GM21737 (cell line): ENCODE data around the gene SLC44A2.
A peak's percentile ranks its signal among the peaks of the same experiment; 100 is the strongest.
"Not testable (repeated sequence)": the region's sequence is repeated elsewhere in the genome, so short reads cannot be mapped to it uniquely, and the experiment has no call there.

Experiments used
- ATAC-seq: cut with Tn5 transposase; IDR thresholded peaks from one replicate; pipeline ENCODE4 v1.9.1; 2021; ENCODE audit warnings: mild to moderate bottlenecking, moderate library complexity; ENCODE audit not compliant: unreplicated experiment

SLC44A2 gene

DNA sequence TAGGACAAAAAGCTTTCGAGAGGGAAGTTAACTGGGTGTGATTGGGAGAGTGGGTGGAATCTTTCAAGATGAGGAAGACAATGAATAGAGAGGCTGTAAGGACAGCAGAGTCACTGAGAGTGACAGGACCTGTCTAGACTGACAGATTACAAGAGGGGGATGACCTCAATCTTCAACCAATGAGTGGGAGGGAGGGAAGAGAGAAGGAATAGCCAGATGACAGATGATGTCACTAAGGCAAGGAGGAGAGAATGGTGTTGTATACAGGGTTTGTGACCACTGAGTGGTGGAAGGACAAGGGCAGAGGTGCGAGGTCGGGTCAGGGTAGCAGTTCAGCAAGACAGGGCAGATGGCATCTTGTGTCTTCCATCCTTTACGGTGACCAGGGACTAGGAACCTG, 23.0 kb downstream of the SLC44A2 start:
- ATAC-seq: no peak

DNA sequence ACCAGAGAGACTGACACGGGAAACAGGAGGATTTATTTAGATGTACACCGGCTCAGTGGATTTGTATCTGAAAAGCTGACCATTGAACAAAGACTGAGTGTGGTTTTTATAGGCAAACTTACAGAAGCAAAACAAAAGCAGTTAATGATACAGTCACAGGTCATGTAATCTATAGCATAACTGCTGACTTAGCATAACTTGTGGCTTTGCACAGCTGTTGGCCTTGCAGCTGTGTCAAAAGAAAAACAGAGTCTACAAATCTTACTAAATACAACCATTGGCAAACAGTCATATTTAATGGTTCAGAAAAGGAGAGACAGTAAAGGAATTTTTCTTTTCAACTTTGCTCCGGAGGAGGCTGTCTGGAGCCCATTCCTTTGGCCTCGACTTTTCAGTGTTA, 26.5 kb downstream of the SLC44A2 start:
- no peak for ATAC-seq

DNA sequence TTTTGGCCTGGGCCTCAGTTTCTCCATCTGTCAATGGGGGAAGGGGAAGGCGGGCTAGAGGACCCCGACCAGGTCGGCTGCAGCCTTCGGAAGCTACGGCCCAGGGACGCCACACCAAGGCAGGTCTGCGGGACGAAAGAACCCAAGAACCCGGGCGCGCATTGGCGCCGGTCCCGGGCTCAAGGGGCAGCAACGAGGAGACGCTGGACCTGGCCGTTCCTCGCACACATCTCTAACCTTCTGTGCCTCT, 28.1 kb downstream of the SLC44A2 start:
- ATAC-seq: no peak

DNA sequence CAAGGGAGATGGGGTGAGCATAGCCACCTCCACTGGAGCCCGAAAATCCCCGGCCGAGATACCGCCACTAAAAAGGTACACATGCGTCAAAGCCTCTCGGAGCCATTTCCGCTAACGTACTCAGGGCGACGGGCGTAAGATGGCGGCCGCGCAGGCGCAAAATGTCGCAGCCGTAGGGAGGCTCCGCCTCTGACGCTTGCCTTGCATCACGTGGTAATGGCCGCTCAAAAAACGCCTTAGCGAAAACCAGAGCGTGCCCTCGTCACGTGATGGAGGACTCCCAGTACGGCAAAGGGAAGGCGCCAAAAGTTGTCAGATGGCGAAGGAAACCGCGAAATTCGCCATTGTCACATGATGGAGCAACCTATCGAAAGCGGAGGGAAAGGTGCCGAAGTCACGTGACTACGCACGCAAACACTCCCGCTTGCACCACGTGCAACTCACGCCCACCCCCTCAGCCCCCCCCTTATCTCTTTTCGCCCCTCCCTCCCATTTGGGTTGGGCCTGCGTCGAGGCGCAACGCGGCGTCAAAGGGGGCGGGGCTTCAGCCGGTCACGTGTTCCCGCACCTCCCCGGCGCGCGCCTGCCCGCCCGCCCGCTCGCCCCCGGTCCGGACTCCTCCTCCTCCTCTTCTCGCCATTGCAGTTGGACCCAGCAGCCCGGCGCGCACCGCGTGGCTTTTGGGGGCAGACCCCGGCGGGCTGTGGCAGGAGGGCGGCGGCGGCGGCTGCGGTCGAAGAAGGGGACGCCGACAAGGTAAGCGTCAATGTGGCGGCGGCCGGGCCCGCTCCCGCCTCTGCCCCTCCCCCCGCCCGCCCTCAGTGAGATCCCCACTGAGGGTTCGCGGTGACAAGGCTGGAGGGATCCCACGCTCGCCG, 28.6 kb downstream of the SLC44A2 start, which contains the start of gene ILF3:
TSS of gene ILF3 (plus strand) at position 615 of the 878 bp plus-strand sequence. CDS start 16,260 bp downstream, outside the sequence.
- ATAC-seq: peak; percentile 58

DNA sequence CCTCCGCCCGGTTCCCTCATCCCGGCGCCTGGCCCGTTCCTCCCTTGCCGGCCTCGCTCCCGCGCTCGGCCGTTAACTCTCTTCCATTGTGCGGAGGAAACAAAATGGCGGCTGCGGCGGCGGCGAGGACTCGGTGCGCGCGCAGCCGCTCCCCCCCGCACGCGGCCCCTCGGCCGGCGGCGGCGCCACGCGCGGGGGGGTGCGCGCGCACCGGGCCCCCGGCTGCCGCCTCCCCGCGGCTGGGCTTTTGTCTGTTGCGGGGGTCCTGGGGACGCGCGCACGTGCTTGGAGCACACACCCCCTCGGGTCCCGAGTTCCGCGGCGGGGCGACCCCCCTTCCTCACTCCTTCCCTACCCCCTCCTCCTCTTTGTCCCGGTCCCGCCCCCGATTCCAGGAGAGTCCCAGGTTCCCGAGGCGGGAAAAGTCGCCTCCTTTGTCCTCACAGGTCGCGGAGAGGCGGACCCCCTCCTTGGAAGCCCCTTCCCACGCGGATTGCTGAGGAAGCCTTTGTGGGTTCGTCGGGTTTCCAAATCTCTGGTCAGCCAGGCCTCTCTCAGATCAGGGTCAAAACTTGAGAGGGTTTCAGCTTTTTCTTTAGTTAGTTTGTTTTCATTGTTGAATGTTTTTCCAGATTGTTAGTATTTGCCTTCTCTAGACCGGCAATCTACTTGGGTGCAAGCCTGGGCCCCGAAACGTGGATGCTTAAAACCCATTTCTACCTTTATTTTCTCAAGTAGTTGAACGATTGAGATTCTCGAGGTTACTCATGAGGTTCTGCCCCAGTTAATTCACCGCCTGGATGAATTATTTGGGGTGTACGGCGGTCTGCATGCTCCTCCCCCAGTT, 29.5 kb downstream of the SLC44A2 start:
- no peak for ATAC-seq

DNA sequence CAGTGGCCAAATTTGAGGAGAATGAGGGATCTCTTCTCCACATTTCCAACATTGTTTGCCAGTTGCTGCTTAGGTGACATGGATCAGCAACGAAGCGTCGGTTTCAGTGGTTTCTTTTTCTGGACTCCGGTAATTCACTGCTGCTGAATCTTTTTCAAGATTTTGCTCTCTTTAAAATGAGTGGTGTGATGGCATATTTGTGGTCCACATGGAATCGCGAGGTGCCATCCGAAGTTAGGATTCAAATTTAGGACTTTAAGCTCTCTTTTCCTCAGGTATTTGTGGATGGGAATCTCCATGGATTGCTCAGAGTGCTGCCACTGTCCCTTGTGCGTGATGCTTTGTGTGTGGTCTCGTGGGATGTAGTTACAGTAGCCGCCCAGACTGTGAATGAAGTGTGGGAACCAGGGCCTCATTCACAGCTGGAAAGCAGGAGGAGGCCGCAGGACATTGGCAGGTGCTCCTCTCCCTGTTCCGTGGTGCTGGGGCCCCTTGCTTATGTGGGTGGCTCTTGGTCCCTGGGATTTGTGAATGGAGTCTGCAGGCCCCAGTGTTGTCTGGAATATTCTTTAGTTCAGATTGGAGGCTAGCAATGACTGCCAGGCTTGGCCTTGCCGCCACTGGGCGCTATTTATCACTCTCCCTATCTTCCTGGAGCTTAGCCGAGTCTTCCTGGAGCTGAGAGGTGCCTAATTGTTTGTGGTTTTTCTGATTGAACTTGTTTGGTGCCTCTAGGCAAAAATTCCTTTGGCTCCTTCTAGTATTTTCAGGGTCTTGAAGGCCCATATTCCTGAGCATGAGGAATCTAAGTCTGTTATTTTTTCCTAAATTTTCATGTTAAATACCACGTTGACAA, 30.3 kb downstream of the SLC44A2 start:
- ATAC-seq: no peak

DNA sequence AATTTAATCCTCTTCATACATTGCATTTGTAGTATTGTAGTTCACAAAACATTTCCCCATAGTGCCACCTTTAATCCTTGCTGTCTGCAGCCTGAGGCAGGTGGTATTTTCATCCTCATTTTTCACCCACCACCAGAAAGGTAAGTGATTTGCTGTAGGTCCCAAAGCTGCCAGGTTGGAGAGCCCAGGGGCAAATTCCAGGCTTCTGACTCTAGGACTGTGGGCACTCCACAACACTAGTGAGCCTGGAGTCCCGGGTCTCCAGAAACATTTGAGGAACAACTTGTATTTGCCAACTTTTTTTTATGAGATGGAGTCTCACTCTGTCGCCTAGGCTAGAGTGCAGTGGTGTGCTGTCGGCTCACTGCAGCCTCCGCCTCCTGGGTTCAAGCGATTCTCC, 35.0 kb downstream of the SLC44A2 start:
- ATAC-seq: no peak

DNA sequence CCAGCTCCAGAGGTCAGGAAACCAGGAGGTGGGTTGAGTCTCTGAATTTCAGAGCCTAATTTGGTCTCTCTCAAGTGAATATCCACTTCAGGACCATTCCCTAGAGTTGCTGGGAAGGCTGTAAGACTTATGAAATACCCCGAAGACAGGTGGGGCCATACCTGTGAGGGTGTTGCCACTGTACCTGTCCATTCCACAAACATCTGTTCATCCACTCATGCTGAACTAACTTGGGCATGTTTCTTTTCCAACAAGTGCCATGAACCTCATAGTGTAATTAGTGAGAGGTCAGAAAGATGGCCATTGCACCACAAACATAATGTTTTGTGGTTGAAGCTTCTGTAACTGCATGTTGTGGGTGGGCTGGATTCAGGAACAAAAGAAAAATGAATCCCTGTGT, 36.6 kb downstream of the SLC44A2 start:
- ATAC-seq: no peak

DNA sequence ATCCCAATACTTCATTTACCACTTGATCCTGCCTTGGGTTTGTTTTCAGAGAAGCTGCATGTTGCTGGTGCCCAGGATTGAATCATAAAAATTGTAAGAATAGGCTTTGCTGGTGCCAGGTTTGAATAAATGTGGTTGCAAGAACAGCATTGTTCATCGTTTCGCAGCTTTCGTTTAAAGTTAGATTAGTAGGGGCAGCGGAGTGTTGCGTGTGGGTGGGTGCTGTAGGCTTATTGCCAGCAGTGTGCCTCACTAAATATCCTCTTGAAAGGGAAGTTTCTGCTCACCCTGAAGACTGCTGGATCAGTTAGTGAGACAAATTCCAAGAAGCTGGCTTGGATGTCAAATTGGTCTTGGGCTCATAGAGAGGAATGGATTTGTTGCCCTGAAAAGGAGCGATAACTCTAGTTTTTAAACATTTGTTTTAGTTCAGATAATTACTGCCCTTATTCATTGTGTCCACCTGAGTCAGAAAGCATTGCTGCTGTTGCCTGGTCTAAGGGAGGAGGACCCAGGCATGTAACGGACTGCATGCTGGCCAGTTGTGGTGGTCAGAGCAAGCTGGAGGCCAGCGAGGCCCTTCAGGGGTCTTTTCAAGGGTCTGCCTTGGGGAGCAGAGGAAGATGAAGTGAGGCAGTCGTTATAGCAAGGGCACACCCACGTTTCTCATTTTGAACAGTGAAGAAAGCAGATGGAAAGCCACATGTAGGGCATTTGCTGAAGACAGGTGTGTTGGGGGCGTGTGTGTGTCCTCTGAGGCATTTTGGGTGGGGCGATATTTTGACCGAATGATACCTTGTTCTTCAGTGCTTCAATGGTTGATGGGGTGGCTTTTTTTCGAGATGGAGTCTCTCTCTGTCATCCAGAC, 37.3 kb downstream of the SLC44A2 start:
- ATAC-seq: no peak

DNA sequence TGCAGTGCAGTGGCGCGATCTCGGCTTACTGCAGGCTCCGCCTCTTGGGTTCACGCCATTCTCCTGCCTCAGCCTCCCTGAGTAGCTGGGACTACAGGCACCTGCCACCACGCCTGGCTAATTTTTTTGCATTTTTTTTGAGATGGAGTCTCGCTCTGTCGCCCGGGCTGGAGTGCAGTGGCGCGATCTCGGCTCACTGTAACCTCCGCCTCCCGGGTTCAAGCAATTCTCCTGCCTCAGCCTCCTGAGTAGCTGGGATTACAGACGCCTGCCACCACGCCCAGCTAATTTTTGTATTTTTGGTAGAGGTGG, 37.9 kb downstream of the SLC44A2 start:
- ATAC-seq: not testable (repeated sequence)

DNA sequence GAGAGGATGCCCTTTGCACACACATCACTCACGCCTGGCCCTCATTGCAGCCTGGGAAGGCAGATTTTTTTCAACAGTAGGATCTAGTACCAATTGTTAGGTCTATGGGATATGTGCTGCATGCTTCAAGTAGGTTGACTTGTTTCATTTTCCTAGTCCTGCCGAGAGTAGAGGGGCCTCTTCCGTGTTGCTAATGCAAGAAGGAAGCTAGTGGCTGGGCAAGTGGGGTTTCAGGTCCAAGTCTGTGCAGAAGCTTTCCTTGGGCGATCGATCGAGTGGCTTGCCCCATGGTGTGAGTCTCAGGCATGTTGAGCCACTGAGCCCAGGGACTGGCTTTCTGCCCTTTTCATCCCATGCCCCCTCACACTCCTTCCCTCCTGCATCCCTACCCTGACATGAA, 42.5 kb downstream of the SLC44A2 start:
- no peak for ATAC-seq

DNA sequence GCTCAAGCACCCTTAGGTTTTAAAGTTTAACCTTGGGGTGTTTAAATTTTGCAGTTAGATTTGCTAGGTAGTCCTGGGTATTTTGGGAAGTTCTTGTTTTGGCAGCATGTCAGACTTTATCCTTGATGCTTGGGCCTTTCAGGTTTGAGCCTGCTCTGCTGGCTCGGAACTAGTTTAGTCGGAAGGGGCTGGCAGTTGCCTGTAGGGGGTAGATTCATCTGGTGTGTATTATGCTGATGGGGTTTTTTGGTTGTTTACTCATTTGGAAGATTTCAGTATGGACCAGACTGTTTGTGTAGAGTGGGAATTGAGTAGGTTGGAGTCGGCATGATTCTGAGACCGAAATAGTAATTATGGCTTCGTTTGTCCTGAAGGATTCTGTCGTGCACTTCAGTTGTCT, 43.9 kb downstream of the SLC44A2 start:
- ATAC-seq: no peak

DNA sequence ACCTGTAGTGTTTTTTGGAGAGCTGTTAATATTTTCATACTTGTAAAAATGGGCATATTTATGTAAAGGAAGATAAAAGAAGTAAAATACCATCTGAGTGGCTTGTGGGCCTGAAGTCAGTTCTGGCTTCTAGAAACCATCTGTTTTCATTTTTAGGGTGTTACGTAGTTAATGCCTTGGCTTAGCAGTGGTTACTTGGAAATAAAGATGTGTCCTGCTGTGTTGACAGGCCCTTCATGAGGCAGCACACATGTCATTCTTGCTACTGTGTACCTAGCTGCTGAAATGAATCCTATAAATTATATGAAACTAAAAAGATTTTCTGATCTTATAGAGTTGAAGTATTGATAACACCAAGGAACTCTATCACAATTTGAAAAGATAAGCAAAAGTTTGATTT, 44.8 kb downstream of the SLC44A2 start:
- no peak for ATAC-seq

DNA sequence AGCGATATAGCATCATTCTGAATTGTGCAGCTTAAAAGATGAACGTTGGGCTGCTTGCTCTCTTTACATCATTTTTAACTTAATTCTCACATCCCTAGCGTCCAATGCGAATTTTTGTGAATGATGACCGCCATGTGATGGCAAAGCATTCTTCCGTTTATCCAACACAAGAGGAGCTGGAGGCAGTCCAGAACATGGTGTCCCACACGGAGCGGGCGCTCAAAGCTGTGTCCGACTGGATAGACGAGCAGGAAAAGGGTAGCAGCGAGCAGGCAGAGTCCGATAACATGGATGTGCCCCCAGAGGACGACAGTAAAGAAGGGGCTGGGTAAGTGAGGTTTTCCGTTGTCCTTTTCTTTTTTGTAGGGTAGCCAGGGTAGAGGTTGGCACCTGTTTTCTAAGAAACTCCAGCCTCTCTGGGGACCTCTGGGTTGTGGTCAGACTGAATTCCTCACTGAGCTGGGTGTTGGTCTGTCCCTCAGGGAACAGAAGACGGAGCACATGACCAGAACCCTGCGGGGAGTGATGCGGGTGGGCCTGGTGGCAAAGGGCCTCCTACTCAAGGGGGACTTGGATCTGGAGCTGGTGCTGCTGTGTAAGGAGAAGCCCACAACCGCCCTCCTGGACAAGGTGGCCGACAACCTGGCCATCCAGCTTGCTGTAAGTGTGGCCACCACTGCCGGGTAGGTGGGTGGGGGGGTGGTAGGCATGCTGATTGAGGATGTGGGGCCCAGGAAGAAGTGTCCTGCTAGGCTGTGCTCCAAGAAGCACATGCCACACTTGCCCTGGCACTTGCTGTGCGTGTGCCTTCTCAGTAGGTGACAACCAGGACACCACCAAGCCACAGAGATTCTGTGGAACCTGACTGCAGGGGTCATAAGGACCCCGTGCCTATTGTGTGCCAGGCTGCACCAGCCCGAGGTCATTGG, 45.8 kb downstream of the SLC44A2 start:
- ATAC-seq: no peak

DNA sequence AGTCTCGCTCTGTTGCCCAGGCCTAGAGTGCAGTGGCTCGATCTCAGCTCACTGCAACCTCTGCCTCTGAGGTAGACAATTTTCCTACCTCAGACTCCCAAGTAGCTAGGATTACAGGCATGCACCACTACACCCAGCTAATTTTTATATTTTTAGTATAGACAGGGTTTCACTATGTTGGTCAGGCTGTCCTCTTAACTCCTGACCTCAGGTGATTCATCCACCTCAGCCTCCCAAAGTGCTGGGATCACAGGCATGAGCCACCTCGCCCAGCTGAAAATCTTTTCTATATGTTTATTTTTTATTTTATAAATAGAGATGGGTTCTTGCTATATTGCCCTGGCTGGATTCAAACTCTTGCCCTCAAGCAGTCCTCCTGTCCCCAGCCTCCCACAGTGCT, 46.6 kb downstream of the SLC44A2 start:
- ATAC-seq: not testable (repeated sequence)

DNA sequence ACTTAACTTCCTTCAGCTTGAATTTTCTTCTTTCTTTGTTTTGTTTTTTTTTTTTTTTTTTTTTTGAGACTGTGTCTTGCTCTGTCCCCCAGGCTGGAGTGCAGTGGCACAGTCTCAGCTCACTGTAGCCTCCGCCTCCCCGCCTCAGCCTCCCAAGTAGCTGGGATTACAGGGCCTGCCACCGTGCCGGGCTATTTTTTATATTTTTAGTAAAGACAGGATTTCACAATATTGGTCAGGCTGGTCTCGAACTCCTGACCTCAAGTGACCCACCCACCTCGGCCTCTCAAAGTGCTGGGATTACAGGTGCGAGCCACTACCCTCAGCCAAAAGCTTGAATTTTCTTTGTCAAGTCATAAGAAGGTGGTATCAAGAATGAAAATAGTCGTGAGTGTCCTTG, 49.9 kb downstream of the SLC44A2 start:
- ATAC-seq: not testable (repeated sequence)

DNA sequence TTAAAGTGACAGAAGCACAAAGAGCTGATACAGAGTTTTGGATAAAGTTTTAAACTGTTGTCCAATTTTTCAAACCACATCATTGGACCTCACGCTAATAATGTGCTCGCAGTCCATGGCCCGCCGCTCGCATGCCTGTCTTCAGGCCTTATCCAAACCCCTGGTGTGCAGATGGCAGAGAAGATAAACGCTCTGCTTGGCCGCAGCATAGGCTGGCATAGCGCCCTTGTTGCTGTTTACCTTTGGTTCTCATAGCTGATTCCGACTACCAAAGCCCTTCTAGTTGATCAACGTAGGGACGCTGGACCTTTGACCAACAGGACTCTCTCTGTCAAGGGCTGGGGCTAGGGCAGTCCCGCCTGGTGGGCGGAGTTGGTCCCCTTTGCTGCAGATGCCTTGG, 52.4 kb downstream of the SLC44A2 start:
- ATAC-seq: no peak

DNA sequence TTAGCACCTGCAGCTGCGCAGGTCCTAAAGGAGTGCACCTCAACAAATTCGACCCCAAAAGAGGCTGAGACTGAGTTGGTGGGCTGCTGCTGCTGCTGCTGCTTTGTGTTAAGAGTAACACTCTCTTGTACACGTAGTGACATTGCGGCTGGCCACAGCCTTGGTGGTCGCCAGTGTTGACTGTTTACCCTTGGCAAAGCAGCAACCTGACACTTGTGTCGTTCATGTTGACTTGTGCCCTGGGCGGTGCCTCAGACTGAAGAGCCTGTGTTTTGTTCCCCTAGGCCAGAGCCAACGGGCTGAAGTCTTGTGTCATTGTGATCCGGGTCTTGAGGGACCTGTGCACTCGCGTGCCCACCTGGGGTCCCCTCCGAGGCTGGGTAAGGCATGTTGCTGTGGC, 53.5 kb downstream of the SLC44A2 start:
- no peak for ATAC-seq

DNA sequence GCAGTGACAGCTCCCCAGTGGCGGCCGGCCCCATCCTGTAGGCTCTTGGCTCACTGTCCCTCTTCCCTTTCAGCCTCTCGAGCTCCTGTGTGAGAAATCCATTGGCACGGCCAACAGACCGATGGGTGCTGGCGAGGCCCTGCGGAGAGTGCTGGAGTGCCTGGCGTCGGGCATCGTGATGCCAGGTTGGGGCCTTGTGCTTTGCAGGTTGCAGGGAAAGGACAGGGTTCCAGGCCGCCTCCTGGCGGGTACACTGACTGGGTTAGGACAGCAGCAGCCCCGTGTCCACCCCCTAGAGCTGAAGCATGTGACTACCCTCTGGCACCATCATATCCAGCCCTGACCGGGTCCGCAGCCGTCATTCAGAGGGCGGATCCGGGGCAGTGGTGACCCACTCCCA, 54.4 kb downstream of the SLC44A2 start:
- no peak for ATAC-seq
